MM.1S (cell line): ENCODE results near the gene CPNE2.

Experiments used
- CTCF ChIP-seq: fragments of 300-600 bp; sonication (generic); IDR thresholded peaks from 2 replicates; pipeline ENCODE4 v1.5.1; 2016; ENCODE audit warnings: antibody characterized with exemption, low read length, mixed read lengths
- EZH2 ChIP-seq: fragments of 300-600 bp; sonication (generic); optimal IDR thresholded peaks from 2 replicates; pipeline ENCODE3; 2017; ENCODE audit warnings: low read depth, mild to moderate bottlenecking, antibody characterized with exemption, low read length, mixed read lengths
- EZH2phosphoT487 ChIP-seq: fragments of 300-600 bp; sonication (generic); IDR thresholded peaks from 2 replicates; pipeline ENCODE4 v1.6.1; 2018; ENCODE audit warnings: antibody characterized with exemption, low read length

GRCh38 chr16:57096793-57097192 lies 4.4 kb downstream of the CPNE2 start:
- TF ChIP-seq CTCF (no peak), EZH2 (no peak), EZH2phosphoT487 (no peak)
